GM19193 (cell line): ENCODE measurements around the gene MGAT4A.

Experiments
- POLR2A ChIP-seq: IDR thresholded peaks from 4 replicates; pipeline ENCODE4 v1.6.1; 2011; ENCODE audit not compliant: insufficient read depth, insufficient read length; ENCODE audit errors: extremely low read depth

MGAT4A gene

GRCh38 chr2:98702127-98702802 is 28.7 kb downstream of the MGAT4A start:
- no peak for TF ChIP-seq POLR2A

DNA sequence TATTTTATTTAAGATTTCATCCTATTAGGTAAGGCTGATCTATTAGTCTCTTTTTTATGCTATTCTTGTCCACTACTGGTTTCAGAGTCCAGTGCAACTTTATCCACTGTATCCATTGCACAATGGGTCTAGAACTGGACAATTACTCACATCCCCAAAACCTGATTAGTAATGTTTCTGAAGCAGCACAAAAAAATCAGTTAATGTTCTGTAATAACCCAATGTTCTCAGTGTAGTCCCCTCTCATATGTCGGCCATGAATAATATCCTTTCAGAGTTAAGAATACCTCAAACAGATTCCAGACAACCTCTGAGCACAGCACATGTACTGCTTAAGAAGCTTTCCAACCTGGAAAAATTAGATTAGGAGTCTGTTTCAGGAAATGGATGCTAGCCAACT is 29.7 kb downstream of the MGAT4A start:
- TF ChIP-seq POLR2A: no peak

GRCh38 chr2:98698896-98699295 is 32.0 kb downstream of the MGAT4A start:
- no peak for TF ChIP-seq POLR2A

DNA sequence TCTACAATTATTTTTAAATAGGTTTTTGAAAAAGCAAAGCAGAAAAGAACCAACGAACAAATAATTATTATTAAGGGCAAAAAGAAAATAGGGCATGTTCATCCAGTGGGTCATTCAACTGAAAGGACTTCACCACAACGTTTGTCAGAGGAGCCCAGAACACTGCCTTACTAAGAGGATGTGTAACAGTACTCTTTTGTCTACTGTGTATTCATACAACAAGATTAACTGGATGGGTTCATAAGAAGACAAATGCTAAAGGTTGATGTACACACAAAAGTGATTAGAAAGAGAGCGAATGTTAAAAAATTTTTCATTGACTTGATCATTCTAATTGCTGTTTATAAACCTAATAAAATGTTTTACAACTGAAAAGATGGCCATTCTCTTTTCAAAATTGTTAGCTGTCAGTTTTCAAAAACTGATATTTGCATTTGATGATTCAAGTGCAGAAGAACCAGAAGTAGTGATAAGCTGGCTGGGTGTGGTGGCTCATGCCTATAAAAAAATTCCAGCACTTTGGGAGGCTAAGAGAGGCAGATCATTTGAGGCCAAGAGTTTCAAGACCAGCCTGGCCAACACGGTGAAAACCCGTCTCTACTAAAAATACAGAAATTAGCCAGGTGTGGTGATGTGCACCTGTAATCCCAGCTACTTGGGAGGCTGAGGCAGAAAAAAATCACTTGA is 33.1 kb downstream of the MGAT4A start:
- no peak for TF ChIP-seq POLR2A

- no peak for TF ChIP-seq POLR2A
These were observed 34.7 kb downstream of the MGAT4A start for GRCh38 chr2:98696200-98696599.

GRCh38 chr2:98695255-98695654 is 35.7 kb downstream of the MGAT4A start:
- no peak for TF ChIP-seq POLR2A

- no peak for TF ChIP-seq POLR2A
These were observed 37.5 kb downstream of the MGAT4A start for GRCh38 chr2:98693477-98693876.

DNA sequence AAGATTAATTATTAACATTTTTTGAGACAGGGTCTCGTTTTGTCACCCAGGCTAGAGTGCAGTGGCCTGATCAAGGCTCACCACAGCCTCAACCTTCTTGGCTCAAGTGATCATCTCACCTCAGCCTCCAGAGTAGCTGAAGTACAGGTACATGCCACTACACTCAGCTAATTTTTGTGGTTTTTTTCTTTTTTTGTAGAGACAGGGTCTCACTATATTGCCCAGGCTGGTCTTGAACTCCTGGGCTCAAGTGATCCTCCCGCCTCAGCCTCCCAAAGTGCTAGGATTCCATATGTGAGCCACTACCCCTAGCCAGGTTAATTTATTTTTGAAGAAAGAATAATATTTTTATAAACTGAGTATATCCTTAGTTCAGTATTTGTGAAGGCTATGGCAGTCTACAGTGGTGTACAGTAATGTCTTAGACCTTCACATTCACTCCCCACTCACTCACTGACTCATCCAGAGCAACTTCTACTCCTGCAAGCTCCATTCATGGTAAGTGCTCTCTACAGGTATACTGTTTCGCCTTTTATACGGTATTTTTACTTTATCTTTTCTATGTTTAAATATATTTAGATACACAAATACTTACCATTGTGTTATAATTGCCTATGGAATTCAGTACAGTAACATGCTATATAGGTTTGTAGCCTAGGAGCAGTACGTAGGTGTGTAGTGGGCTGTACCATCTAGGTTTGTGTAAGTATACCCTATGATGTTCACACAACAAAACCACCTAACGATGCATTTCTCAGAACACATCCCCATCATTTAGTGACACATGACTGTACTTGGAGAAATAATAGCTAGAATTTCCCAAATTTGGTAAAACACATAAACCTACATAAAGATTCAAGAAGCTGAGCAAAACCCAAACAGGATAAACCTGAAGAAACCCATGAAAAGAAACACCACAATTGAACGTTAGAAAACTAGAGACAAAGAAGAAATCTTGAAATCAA is 38.6 kb downstream of the MGAT4A start:
- TF ChIP-seq POLR2A: no peak

- TF ChIP-seq POLR2A: no peak
These were observed 39.6 kb downstream of the MGAT4A start for GRCh38 chr2:98691303-98691702.

- no peak for TF ChIP-seq POLR2A
These were observed 44.7 kb downstream of the MGAT4A start for GRCh38 chr2:98685930-98686887.

- TF ChIP-seq POLR2A: no peak
These were observed 47.2 kb downstream of the MGAT4A start for GRCh38 chr2:98683728-98684127.

- TF ChIP-seq POLR2A: no peak
These were observed 54.2 kb downstream of the MGAT4A start for GRCh38 chr2:98676742-98677141.

- no peak for TF ChIP-seq POLR2A
These were observed 56.5 kb downstream of the MGAT4A start for GRCh38 chr2:98674233-98674964.

- TF ChIP-seq POLR2A: no peak
These were observed 61.3 kb downstream of the MGAT4A start for GRCh38 chr2:98669675-98670074.
